Activated CD8-positive, alpha-beta T cell treated with anti-CD3 and anti-CD28 coated beads for 36 hours (primary cell): ENCODE data around the gene AIPL1. TPM values are rescaled to one million over a fixed set of nuclear protein-coding genes. Genes with fewer than 3 reads are reported as not detected.

Experiments used
- ATAC-seq: fragments of 200-7000 bp; cut with Tn5 transposase; one replicate; pipeline ENCODE4 v1.10.0; 2021; ENCODE audit warnings: mild to moderate bottlenecking, moderate library complexity
- CTCF ChIA-PET: fragments of 350-600 bp; sonication (Branson Sonifier 250); formaldehyde crosslinking; loops from one replicate; lab custom pipeline; 2021; ENCODE audit warnings: antibody characterized with exemption; lab: Charles Lee
- POLR2A ChIA-PET: fragments of 350-600 bp; sonication (Branson Sonifier 250); formaldehyde crosslinking; loops from one replicate; lab custom pipeline; 2021; ENCODE audit warnings: antibody characterized with exemption; lab: Charles Lee
- DNase-seq: peaks from one replicate; pipeline ENCODE4 v3.0.0-alpha.2; 2020
- H3K27ac Mint-ChIP-seq: one replicate; pipeline ENCODE4 v1.8.0; 2021; ENCODE audit warnings: mild to moderate bottlenecking, mixed read lengths
- H3K27me3 Mint-ChIP-seq: one replicate; pipeline ENCODE4 v1.8.0; 2021; ENCODE audit warnings: mixed read lengths
- H3K36me3 Mint-ChIP-seq: one replicate; pipeline ENCODE4 v1.8.0; 2021; ENCODE audit warnings: low read depth, mixed read lengths
- H3K4me1 Mint-ChIP-seq: one replicate; pipeline ENCODE4 v1.8.0; 2021; ENCODE audit warnings: low read depth, mixed read lengths
- H3K4me3 Mint-ChIP-seq: one replicate; pipeline ENCODE4 v1.8.0; 2021; ENCODE audit warnings: mild to moderate bottlenecking, moderate library complexity, mixed read lengths
- H3K9me3 Mint-ChIP-seq: one replicate; pipeline ENCODE4 v1.8.0; 2021; ENCODE audit warnings: mixed read lengths
- CTCF ChIP-seq: fragments of 200-600 bp; IDR thresholded peaks from one replicate; pipeline ENCODE4 v1.8.0; 2022; ENCODE audit warnings: antibody characterized with exemption, mild to moderate bottlenecking
- intact Hi-C: fragments of 100-400 bp; cut with micrococcal nuclease; formaldehyde crosslinking; loops from one replicate; pipeline ENCODE4 v1.10.0; 2022
- total RNA-seq, 2 experiments: library from RNA; stranded (reverse); gene quantifications; one replicate each; pipeline ENCODE4 v1.2.3, GENCODE V29; 2021

AIPL1 gene
- total RNA-seq, 2 experiments from 2014 or later = not detected

GRCh38 chr17:6381526-6382465 lies 53.1 kb downstream of the AIPL1 start:
- peaks cover 6% of the 10 kb centered on the region for H3K9me3 Mint-ChIP-seq
- no peak for TF ChIP-seq CTCF
- no peaks in the 10 kb centered on the region for H3K4me1 Mint-ChIP-seq
- H3K27me3 Mint-ChIP-seq = peaks cover 24% of the 10 kb centered on the region
- DNase-seq (no peak), ATAC-seq (no peak)
- H3K27ac Mint-ChIP-seq = no peak overlapping the region
- POLR2A ChIA-PET = no interaction called here
- H3K36me3 Mint-ChIP-seq = no peaks in the 10 kb centered on the region
- CTCF ChIA-PET = no interaction called here
- intact Hi-C loops = no loop called here
- no peak overlapping the region for H3K4me3 Mint-ChIP-seq

GRCh38 chr17:6380915-6381438 lies 53.9 kb downstream of the AIPL1 start:
- Mint-ChIP-seq H3K9me3 (peaks cover 6% of the 10 kb centered on the region), H3K4me3 (no peak overlapping the region), H3K36me3 (no peaks in the 10 kb centered on the region), H3K27me3 (peaks cover 24% of the 10 kb centered on the region), H3K4me1 (no peaks in the 10 kb centered on the region), H3K27ac (no peak overlapping the region)
- intact Hi-C loops = no loop called here
- DNase-seq = no peak
- ATAC-seq = no peak
- TF ChIP-seq CTCF = no peak
- CTCF ChIA-PET = no interaction called here
- POLR2A ChIA-PET = no interaction called here

GRCh38 chr17:6377906-6378305 lies 57.0 kb downstream of the AIPL1 start:
- Mint-ChIP-seq H3K36me3 (no peaks in the 10 kb centered on the region), H3K4me3 (no peak overlapping the region), H3K27ac (no peak overlapping the region), H3K4me1 (peaks cover 19% of the 10 kb centered on the region), H3K27me3 (peaks cover 25% of the 10 kb centered on the region), H3K9me3 (peaks cover 8% of the 10 kb centered on the region)
- intact Hi-C loops = no loop called here
- TF ChIP-seq CTCF = no peak
- ATAC-seq (no peak), DNase-seq (no peak)
- POLR2A ChIA-PET = no interaction called here
- CTCF ChIA-PET = no interaction called here

- Mint-ChIP-seq H3K4me1 (peaks cover 19% of the 10 kb centered on the region), H3K4me3 (no peak overlapping the region), H3K36me3 (no peaks in the 10 kb centered on the region), H3K9me3 (peaks cover 8% of the 10 kb centered on the region), H3K27me3 (peaks cover 33% of the 10 kb centered on the region), H3K27ac (no peak overlapping the region)
- ChIA-PET CTCF (no interaction called here), POLR2A (interaction anchor here (0.6 kb wide), 1 partner anchor 742 kb away, joined by 3 read pairs; no protein-coding TSS in a partner anchor)
- ATAC-seq (no peak), DNase-seq (no peak)
- no peak for TF ChIP-seq CTCF
- intact Hi-C loops = no loop called here
Observed at GRCh38 chr17:6376931-6377361, 58.0 kb downstream of the AIPL1 start.

- H3K27me3 Mint-ChIP-seq = peaks cover 37% of the 10 kb centered on the region
- TF ChIP-seq CTCF = no peak
- peak overlapping the region; percentile 22 for H3K4me3 Mint-ChIP-seq
- peaks cover 19% of the 10 kb centered on the region for H3K4me1 Mint-ChIP-seq
- ChIA-PET CTCF (interaction anchor here (1.2 kb wide), 1 partner anchor 61 kb away, joined by 3 read pairs; the partner anchor contains the start of gene AIPL1), POLR2A (no interaction called here)
- no peaks in the 10 kb centered on the region for H3K36me3 Mint-ChIP-seq
- intact Hi-C loops = no loop called here
- peak; percentile 89 for DNase-seq
- ATAC-seq = peak; percentile 92
- H3K9me3 Mint-ChIP-seq = peaks cover 8% of the 10 kb centered on the region
- peak overlapping the region; percentile 57 for H3K27ac Mint-ChIP-seq
Observed at GRCh38 chr17:6374761-6375312, 60.1 kb downstream of the AIPL1 start.
